Measurements from ENCODE around the gene C9.
"Not testable (repeated sequence)": the region's sequence is repeated elsewhere in the genome, so short reads cannot be mapped to it uniquely, and the experiment has no call there.

Gene C9

GRCh38 chr5:39255406-39255805, 108.9 kb downstream of the C9 start:
- no peak for DNase-seq

DNA sequence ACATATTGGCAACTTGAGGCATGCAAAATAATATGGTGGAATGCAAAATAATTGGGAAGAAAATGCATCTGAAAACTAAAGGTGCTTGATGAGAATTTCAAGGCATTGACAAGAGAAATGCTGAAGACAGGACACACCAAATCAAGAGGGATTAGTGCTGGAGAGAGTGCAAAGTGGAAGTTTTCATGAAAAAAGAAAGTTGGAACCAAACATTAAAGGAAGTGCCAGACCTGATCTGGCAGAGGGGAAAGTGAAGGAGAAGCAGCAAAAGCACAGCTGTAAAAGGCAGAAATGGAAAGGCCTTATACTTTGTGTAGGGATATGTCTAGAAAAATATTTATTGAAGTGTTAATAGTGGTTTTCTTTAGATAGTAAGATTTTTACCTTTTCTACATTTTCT, 109.6 kb downstream of the C9 start:
- no peak for DNase-seq

GRCh38 chr5:39253196-39253595, 111.1 kb downstream of the C9 start:
- no peak for DNase-seq

- DNase-seq, result no peak
These were observed 114.6 kb downstream of the C9 start for GRCh38 chr5:39249564-39250274.

DNA sequence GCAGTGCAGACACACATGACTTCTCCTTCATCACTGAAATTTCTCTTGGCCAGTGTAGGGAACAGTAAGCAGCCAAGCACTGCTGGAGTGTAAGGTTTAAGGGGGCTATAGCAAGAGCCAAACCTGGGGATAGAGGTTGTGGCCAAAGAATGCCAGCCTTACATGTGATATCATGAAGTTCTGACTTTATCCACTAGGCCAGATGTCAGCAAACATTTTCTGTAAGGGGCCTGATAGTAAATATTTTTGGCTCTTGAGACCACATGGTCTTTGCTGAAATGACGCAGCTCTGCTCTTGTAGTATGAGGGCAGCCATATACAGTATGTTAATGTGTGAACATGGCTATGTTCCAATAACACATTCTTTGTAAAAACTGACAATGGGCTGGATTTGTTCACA, 115.2 kb downstream of the C9 start:
- no peak for DNase-seq

DNA sequence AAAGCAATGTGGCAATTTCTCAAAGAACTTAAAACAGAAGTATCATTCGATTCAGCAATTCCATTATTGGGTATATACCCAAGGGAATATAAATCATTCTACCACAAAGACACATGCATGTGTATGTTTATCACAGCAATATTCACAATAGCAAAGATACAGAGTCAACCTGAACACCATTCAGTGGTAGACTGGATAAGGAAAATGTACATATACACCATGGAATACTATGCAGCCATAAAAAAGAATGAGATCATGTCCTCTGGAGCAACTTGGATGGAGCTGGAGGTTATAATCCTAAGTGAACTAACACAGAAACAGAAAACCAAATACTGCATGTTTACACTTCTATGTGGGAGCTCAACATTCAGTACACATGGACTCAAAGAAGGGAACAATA, 123.5 kb downstream of the C9 start:
- DNase-seq, result no peak

DNA sequence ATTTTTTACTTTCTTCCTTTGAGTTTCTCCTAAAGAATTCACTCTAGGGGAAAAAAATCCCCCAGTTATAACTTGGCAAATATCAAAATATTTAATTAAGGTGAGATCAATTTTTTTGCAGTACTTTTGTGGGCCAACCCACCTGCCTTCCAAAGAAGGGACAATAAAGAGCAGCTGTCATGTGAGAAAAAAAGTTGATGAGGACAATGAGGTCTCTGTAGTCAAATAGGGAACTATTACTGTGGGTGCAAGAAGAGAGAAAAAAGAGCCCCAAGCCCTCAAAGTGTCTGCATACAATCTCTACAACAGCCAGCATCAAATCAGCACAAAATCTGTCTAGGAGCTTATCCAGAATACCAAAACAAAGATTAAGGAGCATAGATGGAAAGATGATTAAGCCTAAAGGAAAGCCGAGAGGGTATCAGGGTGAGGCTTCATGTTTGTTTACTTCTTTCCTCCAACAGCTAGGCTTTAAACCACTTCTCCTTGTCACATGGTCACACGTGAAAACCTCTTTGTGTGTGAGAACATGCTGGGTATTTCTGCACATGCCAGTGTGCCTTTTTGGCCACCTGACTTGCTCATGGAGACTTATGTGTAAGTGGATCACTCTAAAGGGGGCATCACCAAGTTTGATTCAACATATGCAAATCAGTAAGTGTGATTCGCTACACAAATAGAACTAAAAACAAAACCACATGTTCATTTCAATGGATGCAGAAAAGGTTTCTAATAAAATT, 125.8 kb downstream of the C9 start:
- DNase-seq, result no peak

- no peak for DNase-seq
These were observed 127.6 kb downstream of the C9 start for GRCh38 chr5:39236718-39237117.

GRCh38 chr5:39235648-39236047, 128.6 kb downstream of the C9 start:
- no peak for DNase-seq

GRCh38 chr5:39234494-39234893, 129.8 kb downstream of the C9 start:
- DNase-seq, result not testable (repeated sequence)

Measured in kidney glomerular epithelial cell (primary cell).